ENCODE data around the gene RPS15.

RPS15 gene

DNA sequence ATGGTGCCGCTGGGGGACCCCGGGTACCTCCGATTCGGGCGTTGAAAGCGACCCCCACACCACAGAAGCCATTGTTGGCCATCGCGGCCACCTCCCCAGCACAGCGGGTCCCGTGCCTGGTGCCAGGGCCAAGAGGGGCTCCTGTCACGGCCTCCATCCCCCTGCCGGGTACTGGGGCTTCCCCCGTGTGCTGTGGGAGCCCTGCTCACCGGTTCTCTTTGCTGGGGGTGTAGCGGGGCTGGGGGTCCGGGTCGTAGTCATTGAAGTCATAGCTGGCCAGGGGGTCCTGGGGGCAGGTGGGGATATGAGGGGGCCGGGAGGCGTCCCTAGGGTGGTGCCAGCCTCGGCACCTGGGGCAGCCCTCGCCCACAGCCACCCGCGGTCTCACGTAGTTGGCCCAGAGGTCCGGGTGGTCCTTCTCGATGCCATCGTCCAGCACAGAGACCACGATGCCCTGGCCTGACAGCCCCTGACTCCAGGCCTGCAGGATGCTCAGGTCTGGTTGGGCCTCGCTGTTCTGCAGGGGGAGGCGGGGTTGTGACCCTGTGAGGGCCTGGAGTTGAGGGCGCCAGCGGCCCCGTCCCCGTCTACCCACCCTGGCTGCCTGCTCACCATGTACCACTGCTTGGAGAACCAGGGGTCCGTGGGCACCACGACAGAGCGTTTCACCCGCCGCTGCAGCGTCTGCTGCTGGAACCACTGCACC lies 49.5 kb downstream of the RPS15 start:
- DNase-seq (ENCODE audit: low read depth) = no peak

DNA sequence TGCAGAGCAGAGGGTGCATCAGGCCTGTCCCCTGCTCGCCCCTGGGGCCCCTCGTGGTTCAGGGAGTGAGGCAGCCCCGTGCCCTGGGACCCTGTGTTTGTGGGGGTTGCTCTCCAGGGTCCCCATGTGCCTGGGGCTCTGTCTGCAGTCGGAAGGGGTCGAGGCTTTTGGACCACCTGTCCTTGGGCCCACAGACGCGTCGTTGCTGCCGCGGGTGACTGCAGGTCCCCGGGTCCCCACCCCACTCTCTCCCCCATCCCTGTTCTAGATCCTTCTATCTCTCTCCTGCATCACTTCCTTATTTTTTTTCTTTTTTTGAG lies 50.0 kb downstream of the RPS15 start:
- no peak for DNase-seq (ENCODE audit: low read depth)

DNA sequence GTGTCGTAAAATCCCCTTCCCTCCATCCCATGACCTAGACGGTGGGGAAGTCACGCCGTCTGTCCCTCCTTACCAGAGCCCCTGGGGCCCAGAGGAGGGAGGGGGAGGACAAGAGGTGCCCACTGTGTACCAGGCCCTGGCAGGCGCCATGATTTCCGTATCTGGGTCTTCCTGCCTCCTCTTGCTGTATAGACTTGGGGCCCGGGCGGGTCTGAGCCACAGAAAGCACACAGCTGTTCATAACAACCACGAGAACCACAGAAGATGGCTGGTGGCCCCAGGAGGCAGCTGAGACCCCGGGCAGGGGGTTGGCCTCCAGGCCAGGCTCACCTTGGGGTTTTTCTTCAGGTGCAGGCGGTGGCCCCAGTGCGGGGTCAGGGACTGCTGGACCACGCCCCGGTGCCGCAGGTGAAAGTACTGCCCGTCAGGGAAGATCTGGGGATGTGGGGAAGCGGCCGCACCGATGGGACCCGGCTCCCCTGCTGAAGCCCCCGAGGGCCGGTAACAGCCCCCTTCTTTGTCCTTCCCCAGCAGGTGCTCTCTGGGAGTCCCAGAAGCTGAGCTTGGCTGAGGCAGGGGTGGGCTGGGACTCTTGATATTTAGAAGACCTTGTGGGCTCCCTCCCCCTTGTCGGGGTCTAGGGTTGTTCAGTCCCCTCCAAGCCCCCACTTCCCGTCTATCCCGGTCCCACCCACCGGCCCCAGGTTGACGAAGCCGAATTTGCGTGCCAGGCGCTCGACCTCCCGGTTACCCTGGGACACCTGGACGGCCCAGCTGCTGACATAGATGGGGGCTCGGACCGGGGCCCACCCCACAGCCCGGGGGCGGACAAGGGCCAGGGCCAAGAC lies 51.5 kb downstream of the RPS15 start:
- DNase-seq (ENCODE audit: low read depth) = no peak
